C4-2B (cell line): ENCODE data around the gene TXNDC11.

Source experiments
- CTCF ChIP-seq: fragments of 450-650 bp; conservative IDR thresholded peaks from 2 replicates; pipeline ENCODE4 v1.5.1; 2017; ENCODE audit warnings: mild to moderate bottlenecking
- ZFX ChIP-seq: fragments of 450-650 bp; IDR thresholded peaks from 2 replicates; pipeline ENCODE4 v1.6.1; 2017

DNA sequence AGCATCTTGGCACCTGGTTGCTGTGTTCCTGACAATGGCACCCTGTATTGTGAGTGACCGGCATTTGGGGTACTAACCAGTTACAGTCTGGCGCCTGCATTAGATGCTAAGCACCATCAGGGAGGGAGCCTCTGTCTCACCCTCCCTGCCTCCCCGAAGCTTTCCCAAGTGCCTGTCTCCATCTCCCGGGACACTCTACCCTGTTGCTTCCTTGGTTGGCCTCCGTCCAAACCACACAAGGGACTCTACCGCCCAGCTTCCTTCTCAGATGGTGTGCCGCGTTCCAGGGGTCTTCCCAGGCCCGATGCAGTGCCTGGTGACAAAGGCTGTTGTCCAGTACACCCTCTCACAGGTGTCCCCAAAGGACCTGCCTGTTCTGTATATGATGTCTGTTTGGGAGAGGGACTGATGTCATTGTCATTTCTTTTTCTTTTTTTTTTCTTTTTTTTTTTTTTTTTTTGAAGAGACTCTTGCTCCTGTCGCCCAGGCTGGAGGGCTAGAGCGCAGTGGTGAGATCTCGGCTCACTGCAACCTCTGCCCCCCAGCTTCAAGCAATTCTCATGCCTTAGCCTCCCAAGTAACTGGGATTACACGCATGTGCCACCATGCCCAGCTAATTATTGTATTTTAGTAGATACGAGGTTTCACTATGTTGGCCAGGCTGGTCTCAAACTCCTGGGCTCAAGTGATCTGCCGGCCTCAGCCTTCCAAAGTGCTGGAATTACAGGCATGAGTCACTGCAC is 67.7 kb downstream of the TXNDC11 start:
- TF ChIP-seq CTCF (no peak), ZFX (no peak)
